Measurements from ENCODE around the gene TCP11. TPM values are rescaled to one million over a fixed set of nuclear protein-coding genes. Genes with fewer than 3 reads are reported as not detected.

Gene TCP11
- total and polyA plus RNA-seq, 2 of the 13 experiments (the other 11 are each of a cell fraction or from before 2014, with no cell fraction given) = 0.04 TPM; not detected in 1

DNA sequence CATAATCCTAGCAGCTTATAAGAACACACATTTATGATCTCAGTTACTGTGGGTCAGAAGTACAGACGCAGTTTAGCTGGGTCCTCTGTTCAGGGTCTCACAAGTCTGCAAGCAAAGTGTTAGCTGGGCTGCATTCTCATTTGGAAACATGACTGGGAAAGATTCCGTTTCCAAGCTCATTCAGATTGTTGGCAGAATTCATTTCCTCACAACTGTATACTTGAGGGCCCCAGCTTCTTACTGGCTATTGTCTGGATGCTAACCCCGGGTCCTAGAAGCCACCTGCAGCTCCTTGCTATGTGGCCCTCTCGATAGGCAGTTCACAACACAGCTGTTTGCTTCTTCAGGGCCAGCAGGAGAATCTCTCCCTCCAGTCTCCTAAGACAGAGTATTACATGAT is 13.1 kb downstream of the TCP11 start:
- Histone ChIP-seq H3K36me3 (replicated peaks in 1 of 2; ENCODE audit: control insufficient read depth in 1 of 2, insufficient read depth in 2 of 2, low read length in 2 of 2) (no peaks in the 10 kb centered on the region), H3K27me3 (ENCODE audit: control insufficient read depth in 1 of 2, insufficient read depth in 2 of 2, low read length in 2 of 2) (peaks cover 0 to 13% of the 10 kb centered on the region in 2 experiments; a peak in 1 of 5 replicates), H3K9ac (ENCODE audit: insufficient read depth, low read depth, low read length) (no peak overlapping the region), H3K4me1 (ENCODE audit: insufficient read depth, low read length) (no peaks in the 10 kb centered on the region), H3K79me2 (ENCODE audit: insufficient read depth, low read length) (no peaks in the 10 kb centered on the region), H3K4me2 (ENCODE audit: low read depth, low read length) (no peak overlapping the region), H3K27ac (ENCODE audit: extremely low read length, insufficient read depth, low read length) (no peak overlapping the region), H3K4me3 (replicated peaks in 1 of 3; ENCODE audit: insufficient read depth in 1 of 3, low read depth in 2 of 3, low read length in 3 of 3) (no peak overlapping the region), H3K9me3 (ENCODE audit: low read length) (no peaks in the 10 kb centered on the region), H2AFZ (ENCODE audit: low read length) (no peak overlapping the region), H4K20me1 (ENCODE audit: insufficient read depth, low read length) (no peaks in the 10 kb centered on the region)
- CTCF ChIA-PET (ENCODE audit: low intra/inter-chr PET ratio, low total read pairs) = no interaction called here
- intact Hi-C loops (cut with micrococcal nuclease; ENCODE audit: unreplicated experiment) = no loop called here
- DNase-seq (ENCODE audit: low spot score) = no peak
- no TSS peak for BruUV-seq (replicated peaks)
- TF ChIP-seq ZNF703 (CRISPR knock-in tag; IDR thresholded peaks at IDR 0.05; ENCODE audit: borderline replicate concordance) (no peak), ESRRA (CRISPR knock-in tag; IDR thresholded peaks at IDR 0.05; ENCODE audit: low read depth) (no peak), ZNF264 (CRISPR knock-in tag; IDR thresholded peaks at IDR 0.05) (no peak), U2AF2 (IDR thresholded peaks at IDR 0.05; ENCODE audit: low read depth, low read length) (no peak), ZNF350 (CRISPR knock-in tag; IDR thresholded peaks at IDR 0.05; ENCODE audit: borderline replicate concordance, low read depth) (no peak), IKZF5 (CRISPR knock-in tag; IDR thresholded peaks at IDR 0.05) (no peak), NFRKB (IDR thresholded peaks at IDR 0.05) (no peak), FOSL1 (CRISPR knock-in tag; IDR thresholded peaks at IDR 0.05; ENCODE audit: borderline replicate concordance) (no peak), SCMH1 (CRISPR knock-in tag; IDR thresholded peaks at IDR 0.05; ENCODE audit: borderline replicate concordance) (no peak), ZBTB14 (CRISPR knock-in tag; IDR thresholded peaks at IDR 0.05) (no peak), HES4 (CRISPR knock-in tag; IDR thresholded peaks at IDR 0.05; ENCODE audit: borderline replicate concordance) (no peak)
- TF ChIP-seq, protein P1, sequence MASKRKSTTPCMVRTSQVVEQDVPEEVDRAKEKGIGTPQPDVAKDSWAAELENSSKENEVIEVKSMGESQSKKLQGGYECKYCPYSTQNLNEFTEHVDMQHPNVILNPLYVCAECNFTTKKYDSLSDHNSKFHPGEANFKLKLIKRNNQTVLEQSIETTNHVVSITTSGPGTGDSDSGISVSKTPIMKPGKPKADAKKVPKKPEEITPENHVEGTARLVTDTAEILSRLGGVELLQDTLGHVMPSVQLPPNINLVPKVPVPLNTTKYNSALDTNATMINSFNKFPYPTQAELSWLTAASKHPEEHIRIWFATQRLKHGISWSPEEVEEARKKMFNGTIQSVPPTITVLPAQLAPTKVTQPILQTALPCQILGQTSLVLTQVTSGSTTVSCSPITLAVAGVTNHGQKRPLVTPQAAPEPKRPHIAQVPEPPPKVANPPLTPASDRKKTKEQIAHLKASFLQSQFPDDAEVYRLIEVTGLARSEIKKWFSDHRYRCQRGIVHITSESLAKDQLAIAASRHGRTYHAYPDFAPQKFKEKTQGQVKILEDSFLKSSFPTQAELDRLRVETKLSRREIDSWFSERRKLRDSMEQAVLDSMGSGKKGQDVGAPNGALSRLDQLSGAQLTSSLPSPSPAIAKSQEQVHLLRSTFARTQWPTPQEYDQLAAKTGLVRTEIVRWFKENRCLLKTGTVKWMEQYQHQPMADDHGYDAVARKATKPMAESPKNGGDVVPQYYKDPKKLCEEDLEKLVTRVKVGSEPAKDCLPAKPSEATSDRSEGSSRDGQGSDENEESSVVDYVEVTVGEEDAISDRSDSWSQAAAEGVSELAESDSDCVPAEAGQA (IDR thresholded peaks at IDR 0.05; ENCODE audit: low read depth) = no peak
- TF ChIP-seq, protein P1 (CRISPR knock-in tag; IDR thresholded peaks at IDR 0.05; ENCODE audit: borderline replicate concordance) = no peak
- in situ Hi-C loops (cut with HindIII; ENCODE audit: extremely low pct_ligation_motif_present, low pct_unique_long_range_greater_than_20kb) = no loop called here
- 14% methylated on average over 4 of the region's 4 CpGs for WGBS (ENCODE audit: low lambda C conversion rate)
- ATAC-seq = no peak
- POLR2A ChIA-PET = interaction anchor here (1.2 kb wide), 1 partner anchor 131 kb away, joined by 3 read pairs; no protein-coding TSS in a partner anchor
- FAIRE-seq = no peak

Data from HepG2 (cell line).